GM19467 (cell line): ENCODE data around the gene MTMR3.
A peak's percentile ranks its signal among the peaks of the same experiment; 100 is the strongest.

Experiments used
- ATAC-seq: cut with Tn5 transposase; IDR thresholded peaks from one replicate; pipeline ENCODE4 v1.9.1; 2021; ENCODE audit warnings: mild to moderate bottlenecking, moderate library complexity; ENCODE audit not compliant: unreplicated experiment

Gene MTMR3

DNA sequence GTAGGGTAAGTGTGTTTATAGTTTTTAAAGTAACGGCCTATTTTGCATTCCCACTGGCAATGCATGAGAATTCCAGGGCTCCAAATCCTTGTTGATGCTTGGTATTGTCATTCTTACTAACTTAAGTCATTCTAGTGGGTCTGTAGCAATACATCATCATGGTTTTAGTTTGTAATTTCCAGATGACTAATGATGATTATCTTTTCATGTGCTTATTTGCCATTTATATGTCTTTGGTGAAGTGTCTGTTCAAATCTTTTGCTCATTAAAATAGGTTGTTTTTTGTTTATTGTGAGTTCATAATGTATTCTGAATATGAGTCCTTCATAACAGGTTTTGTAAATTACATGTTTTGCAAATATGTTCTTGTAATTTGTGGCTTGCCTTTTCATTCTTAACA lies 31.2 kb downstream of the MTMR3 start:
- no peak for ATAC-seq

DNA sequence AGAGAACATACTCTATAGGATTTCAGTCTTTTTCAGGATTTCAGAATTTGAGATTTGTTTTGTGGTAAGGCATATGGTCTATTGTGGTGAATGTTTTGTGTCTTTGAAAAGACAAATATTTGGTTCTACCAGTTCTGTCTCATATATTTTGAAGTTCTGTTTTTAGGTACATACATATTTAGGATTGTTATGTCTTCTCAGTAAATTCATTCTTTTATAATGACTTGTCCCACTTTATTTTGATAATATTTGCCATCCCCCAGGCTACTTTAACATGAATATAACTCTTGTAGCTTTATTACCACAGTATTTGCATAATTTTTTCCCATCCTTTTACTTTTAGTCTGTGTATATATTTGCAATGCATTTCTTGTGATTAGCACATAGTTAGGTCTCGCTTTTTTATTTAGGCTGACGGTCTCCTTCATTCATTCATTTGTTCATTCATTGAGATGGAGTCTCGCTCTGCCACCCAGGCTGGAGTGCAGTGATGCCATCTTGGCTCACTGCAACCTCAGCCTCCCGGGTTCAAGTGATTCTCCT lies 32.1 kb downstream of the MTMR3 start:
- ATAC-seq: no peak

DNA sequence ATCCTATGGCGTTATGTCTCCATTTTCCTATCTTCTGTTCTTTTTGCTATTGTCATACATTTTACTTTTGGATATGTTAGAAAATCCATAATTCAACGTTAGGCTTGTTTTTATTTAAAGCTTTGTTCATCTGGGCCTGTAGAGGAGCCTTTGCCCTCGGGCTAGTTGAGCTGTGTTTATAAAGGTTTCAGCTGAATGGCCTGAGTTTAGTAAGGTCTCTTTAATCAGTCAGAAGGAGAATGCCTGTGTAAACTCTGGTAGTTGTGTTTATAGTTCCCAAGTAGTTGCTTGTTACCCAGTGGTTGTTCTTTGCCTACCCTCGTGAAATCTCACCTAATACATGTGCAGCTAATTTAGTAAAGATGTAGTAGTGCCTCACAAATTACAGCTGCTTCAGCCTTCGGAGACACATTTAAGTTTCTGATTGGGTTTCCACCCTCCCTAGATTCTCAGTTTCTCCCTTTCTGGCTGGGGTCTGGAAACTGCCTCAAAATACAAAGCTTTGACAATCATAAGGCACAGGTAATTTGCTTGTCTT lies 33.1 kb downstream of the MTMR3 start:
- ATAC-seq: no peak

DNA sequence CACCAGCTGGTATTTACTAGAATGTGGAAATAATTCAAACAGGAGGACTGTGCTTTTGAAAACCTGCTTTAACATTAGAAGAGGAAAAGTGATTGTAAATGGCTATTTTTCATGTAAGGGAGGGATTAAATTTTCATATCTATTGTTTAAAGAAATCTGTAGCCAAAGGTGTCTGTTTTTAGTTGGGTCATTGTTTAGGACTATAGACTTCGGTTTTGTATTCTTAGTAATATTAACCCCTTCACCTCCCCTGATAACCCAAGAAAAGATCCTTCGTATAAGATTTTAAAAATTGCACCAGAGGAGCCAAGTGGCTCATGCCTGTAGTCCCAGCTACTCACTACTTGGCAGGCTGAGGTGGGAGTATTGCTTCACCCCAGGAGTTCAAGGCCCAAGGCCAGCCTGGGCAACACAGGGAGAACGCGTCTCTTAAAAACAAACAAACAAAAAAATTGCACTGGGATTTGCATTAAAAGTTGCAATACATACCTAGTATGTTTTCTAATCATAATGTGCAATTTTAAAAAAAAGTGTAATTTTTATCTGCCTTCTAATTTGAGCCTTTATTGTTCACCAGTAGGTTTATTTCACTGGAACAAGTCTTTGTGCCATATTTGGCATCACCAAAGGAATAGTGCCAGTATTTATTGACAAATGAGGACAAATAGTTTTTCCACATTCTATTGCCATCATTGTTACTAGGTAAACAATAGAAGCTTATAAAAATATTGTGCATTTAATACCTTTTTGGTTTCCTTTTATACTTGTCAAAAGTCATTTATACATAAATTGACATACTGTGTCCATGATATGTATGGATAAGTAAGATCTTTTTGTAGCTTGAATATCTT lies 34.3 kb downstream of the MTMR3 start:
- ATAC-seq: no peak

DNA sequence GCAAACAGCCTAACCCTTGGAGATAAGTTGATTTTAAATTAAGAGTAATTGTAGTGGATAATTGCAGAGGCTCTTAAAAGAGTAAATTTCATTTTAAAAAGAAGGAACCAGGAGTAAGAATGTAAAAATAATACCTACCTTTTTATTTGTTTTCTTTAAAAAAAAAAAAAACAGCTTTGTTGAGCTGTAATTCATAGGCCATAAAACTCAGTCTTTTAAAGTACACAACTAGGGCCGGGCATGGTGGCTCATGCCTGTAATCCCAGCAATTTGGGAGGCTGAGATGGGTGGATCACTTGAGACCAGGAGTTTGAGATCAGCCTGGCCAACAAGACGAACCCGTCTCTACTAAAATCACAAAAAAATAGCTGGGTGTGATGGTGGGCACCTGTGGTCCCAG lies 42.4 kb downstream of the MTMR3 start:
- no peak for ATAC-seq

DNA sequence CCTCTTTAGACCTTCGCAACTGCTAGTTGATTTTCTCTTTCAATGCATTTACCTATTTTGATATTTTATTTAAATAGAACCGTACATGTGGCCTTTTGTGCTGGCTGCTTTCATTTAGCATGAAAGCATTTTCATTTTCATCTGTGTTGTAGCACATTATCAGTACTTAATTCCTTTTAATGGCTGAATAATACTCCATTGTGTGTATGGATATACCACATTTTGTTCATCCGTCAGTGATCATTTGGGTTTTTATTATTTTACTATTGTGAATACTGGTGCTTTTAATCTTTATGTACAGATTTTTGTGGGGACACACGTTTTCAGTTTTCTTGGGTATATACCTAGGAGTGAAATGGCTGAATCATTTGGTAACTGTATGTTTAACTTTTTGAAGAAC lies 43.1 kb downstream of the MTMR3 start:
- no peak for ATAC-seq

DNA sequence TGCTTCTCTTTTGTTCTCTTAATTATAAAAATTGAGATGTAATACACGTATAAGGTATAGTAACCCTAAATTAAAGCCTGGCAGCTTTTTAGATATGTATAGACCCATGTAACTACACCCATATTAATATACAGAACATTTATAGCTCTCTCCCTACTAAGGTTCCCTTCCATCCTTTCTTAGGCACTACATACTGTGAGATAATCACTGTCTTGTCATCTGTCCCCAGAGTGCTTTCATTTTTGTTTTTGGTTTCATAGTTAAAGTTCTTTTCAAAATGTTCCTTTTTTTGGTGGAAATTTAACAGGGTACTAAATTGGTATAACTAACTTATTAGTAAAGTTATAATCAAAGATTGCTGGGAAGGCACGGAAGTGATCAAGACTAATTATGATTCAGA lies 49.2 kb downstream of the MTMR3 start:
- ATAC-seq: no peak

DNA sequence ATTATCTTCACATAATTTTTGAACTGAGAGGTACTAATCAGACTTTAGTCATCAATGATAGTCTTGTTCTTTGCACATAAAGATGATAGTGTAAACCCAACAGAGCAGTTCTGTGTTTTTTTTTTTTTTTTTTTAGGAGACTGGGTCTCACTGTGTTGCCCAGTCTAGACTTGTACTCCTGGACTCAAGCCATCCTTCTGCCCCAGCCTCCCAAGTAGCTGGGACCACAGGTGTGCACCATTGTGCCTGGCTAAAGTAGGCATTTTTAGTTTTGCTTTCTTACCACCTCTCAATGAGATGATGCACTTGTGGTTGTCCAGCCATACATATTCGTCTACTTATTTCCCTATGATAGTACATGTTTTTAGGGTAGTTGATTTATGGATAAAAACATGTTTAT lies 50.6 kb downstream of the MTMR3 start:
- no peak for ATAC-seq

DNA sequence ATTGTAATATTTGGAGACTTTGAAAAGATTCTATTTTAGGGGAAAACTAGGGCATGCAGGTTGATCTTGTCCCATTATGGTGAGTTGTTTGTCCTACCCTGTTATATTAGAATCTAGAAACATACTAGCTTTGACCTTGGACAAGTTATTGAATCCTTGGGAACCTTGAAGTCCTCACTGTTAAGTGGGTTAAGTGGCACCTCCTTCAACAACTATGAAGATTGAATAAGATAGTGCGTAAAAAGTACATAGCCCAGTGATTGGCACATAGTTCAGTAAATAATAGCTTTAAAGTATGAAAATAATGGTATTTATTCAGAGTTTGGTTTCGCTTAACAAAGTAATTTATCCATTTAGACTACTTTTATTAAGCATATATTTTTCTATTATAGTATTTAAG lies 51.6 kb downstream of the MTMR3 start:
- no peak for ATAC-seq

DNA sequence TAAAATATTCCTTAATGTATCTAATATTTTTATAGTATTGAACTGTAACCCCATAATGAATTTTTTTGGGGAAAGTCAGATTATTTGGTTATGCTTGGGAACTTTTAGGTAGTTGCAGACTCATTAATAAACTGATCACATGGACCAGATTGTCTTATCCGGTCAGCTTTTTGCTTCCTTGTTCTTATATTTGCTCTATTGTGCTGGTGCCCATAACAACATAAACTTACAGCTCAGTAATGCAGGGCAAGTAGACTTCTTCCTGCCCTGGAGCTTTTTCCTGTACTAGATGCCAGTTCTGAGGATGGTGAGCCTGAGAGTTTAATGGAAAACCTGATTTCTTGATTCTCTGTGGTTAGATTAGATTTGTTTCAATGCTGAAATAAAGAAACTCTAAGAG lies 53.2 kb downstream of the MTMR3 start:
- ATAC-seq: no peak

DNA sequence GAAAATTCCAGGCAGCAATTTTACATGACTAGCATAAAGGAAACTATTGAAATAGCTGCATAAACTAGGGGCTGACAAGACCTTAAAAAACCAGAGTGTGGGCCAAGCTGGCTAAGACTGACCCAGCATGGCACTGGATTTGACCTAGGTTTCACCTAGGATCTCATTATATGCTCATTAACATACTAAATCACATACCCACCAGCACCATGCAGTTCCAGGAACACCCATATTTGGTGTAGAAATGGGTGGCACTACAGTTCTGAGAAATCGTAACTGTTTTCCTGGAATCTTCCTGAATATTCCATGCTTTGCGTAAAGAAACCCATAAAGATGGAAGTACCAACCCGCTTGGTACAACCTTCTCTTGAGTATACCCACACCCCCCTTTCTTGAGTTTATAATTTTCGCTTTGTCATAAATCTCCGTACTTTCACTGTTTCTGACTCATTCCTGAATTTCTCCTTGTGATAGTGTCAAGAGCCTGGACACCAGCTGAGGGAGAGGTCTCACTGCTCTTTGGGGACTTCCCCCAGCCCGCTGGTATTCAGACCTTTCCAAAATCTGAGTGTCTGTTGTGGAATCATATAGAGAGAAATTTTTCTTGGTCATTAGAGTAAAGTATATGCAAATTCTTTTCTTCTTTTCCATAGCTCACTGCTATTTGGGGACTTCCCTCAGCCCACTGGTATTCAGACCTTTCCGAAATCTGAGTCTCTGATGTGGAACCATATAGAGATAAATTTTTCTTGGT lies 55.1 kb downstream of the MTMR3 start:
- ATAC-seq: peak; percentile 64

DNA sequence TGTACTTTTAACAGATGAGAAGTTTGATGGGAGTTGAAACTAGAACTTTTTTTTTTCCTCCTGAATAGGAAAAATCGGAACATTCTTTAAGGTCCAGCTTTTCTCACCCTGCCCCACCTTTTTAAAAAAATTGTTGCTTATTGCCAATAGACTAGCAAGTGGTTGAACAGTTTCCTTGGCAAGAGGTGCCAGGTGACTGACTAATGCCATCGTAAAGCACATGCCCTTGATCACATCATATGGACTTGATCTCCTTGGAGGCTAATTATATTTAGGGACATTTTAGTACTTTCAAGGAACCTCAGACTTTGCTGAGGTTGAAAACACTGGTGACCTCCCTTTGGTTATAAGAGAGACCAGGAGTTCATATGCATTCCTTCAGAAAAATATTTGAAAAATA lies 57.6 kb downstream of the MTMR3 start:
- ATAC-seq: no peak

DNA sequence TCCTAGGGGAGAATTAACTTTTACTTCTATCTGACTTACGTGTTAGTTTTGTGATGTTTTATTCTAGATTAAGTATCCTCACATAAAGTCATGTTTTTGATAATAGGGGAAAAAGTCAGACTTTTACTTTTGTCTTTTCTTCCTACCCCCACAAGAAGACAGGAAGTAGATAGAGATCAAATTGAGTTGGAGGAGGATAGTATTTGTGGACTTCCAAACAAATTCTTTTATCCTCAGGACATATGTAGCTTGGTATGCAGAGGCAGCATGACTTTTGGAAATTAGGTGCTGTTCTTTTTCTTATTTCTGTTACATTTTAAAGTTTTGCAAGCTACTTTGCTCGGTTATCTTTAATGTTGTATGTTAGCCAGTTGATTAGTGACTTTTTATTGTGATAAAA lies 61.4 kb downstream of the MTMR3 start:
- ATAC-seq: no peak

DNA sequence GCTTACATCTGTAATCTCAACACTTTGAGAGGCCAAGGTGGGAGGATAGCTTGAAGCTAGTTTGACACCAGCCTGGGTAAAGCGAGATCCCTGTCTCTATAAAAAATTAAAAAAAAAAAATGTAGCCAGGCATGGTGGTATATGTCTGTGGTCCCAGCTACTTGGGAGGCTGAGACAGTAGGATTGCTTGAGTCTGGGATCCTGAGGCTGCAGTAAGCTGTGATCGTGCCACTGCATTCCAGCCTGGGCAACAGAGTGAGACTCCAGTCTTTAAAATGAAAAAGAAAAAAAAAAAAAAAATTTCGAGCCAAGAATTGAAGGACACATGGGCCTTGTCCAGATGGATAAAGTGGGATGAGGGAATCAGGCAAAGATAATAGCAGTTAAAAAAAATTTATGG lies 62.5 kb downstream of the MTMR3 start:
- ATAC-seq: no peak

DNA sequence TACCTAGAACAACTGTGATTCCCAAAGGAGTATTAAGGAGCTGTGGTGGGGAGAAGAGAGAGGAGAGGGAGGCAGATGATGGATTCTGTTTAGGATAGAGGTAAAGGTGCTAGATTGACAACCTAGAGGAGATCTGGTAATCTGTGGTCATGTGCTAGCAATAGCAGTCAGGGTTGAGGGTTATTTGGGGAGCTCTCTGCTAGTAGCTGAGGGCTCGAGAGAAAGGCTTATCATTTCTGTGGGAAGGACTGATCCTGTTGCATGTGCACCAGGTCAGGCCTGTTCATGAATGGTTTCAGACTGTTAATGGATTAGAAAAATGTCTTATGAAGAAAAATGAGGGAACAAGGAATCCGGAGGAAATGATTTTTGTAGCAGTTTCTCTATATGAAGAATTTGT lies 63.2 kb downstream of the MTMR3 start:
- ATAC-seq: no peak

DNA sequence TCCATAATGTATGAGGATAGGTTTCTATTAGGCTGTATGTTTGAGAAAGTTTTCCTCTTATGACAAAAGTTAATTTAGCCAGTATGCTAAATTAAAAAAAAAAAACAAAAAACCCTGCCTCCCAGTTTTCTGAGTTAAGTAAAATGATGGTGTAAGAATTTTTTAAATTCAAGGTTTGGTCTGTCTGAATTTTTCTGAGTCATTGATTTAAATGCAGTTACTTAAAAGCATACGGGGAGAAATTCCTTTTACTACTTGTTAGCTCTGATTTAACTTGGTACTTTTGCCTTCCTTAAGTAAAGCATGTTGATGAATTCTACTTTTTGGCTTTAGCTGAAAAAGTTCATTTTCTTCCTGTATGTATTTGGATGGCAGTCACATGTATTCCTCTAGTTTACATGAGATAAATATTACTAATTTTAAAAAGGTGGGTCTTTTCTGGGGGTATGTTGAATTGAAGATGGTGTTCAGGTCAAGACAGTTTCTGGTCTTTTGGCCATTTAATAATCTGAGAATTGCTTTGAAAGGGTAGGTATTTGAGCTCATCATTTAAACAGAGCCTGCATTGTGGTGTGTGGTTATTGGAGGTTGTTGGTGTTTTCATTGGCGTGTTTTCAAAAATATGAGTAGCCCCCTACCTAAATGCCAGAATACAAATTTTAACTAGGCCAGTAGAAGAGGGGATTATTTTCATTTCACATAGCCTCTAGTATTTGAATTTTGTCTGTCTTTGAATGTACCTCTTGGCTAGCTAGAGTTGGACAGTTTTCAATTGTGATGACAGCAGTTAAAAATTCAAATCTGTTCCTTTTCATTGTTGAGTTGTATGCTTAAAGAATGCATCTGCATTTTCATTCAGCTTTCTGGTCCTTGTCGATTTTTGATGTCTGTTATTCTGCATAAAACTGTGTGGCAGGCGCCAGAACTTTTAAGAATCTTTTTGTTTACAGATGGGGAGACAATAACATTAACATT lies 64.7 kb downstream of the MTMR3 start:
- no peak for ATAC-seq

DNA sequence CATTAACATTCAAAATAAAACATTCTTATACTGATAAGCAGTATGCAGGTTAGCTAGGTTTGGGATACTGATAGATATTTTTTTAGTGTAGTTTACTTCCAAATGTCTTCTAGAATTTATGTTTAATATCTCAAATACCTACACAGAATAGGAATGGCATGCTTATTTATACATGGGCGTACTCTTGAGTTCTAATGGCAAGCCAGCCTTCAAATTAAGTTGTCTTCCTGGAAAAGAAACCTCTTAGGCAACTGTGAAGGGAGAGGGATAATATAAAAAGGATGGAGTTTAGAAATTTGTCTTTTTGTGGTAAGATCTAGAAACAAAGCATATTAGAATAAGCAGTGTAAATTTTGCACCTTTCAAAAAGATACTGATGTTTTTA lies 65.4 kb downstream of the MTMR3 start:
- ATAC-seq: no peak

DNA sequence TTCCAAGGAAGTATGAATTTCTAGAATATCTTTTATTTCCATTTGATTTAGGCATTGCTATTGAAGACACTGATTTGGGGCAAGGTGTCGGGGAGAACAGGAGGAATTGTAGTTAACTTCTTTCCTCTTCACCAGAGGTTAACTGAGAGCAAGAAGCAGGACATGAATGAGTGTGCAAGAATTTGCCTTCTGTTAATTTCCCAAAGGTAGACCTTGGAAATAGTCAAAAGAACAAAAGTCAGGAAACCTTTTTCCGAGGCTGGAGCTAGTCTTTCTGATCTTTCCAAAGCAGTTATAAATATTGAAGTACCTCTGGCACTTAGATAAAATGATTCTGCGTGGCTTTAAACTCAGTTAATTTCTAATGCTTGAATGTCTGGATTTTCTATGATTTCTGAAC lies 66.9 kb downstream of the MTMR3 start:
- no peak for ATAC-seq

DNA sequence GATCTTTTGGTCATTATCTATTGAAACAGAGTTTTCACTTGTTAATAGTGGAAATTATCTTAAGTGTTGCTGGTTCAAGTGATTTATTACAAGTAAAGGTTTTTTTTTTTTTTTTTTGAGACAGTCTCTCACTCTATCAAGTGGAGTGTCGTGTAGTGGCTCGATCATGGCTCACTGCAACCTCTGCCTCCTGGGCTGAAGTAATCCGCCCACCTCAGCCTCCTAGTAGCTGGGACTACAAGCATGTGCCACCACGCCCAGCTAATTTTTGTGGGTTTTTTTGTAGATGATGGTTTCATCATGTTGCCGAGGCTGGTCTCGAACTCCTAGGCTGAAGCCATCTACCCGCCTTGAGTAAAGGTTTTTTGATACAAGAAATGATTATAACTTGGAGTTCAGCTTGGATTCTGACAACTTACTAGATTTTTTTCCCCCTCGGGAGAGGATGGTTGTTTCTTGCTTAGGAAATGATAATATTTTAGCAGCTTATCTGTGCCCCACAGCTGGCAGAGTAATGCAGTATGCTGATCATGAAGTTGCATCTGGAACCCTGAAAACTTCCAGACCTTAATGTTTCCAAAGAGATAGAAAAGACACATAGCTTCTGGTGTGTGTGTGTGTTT lies 68.9 kb downstream of the MTMR3 start:
- no peak for ATAC-seq

DNA sequence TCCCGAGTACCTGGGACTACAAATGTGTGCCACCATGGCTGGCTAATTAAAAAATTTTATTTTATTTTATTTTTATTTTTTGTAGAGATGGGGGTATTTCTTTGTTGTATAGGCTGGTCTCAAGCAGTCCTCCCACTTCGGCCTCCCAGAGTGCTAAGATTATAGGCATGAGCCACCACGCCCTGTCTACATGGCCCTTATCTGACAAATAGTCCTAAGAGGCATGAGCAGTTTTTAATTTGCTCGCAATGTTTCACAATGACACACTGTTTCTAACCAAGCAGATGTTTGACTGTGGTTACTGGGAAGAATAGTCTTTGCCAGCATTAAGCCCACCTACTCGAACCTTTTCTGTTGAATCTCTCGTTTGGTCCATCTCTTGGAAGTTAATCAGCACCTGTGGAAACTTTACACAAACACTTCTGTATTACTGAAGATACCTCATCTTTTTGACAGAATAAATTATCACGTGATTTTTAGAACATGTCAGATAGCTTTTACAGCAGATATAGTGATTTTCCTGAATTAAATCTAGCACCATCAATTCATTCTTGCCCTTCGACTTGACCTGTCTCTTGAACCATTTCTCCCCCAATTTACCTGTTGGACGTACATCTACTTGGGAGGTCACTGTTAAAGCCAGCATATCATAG lies 71.4 kb downstream of the MTMR3 start:
- no peak for ATAC-seq
